GM12872 (cell line): ENCODE measurements around the gene NSUN2.

Source experiments
- TF ChIP-seq, protein P1 (sequence below): IDR thresholded peaks from 3 replicates; pipeline ENCODE4 v1.5.1; 2011; ENCODE audit warnings: low read depth, mild to moderate bottlenecking, low read length, moderate library complexity; ENCODE audit not compliant: insufficient read depth

NSUN2 gene

DNA sequence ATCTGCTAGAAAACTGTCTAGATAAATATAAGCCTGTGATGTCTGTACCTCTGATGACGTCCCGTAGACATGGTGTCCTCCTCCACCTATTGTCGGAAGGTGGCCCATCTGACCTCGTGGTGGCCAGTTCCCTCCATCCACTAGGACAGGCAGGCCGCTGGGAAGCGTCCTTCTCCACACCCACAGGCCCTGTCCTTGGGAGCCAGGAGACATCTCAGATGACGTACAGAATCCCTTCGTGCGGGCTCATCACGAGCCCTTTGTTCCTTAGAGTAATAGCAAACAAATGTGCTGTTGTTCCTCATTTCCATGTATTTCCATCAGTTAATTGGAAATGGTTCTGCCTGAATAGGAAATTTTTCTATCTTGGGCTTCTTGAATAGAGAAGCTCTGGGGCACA is 42.0 kb upstream of the NSUN2 start:
- TF ChIP-seq, protein P1, sequence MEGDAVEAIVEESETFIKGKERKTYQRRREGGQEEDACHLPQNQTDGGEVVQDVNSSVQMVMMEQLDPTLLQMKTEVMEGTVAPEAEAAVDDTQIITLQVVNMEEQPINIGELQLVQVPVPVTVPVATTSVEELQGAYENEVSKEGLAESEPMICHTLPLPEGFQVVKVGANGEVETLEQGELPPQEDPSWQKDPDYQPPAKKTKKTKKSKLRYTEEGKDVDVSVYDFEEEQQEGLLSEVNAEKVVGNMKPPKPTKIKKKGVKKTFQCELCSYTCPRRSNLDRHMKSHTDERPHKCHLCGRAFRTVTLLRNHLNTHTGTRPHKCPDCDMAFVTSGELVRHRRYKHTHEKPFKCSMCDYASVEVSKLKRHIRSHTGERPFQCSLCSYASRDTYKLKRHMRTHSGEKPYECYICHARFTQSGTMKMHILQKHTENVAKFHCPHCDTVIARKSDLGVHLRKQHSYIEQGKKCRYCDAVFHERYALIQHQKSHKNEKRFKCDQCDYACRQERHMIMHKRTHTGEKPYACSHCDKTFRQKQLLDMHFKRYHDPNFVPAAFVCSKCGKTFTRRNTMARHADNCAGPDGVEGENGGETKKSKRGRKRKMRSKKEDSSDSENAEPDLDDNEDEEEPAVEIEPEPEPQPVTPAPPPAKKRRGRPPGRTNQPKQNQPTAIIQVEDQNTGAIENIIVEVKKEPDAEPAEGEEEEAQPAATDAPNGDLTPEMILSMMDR, result no peak

DNA sequence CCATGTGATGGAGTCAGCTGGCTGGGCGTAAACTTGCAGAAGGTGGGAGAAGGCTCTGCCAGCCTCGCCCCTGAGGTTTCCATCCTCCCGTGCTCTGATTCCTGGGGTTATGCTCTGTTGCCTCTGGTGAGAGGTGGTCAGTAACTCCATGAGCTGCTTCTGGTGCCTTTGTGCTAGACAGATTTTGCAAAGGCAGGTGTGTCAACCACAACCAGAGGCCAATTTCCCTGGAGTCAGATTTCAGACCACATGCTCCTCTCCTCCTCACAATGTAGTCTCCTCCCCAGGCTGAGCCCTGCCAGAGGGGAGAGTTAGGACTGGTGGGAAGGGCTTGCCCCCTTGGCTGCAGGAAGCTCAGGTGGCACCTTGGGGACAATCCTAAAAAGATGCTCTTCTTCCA is 41.6 kb upstream of the NSUN2 start:
- TF ChIP-seq, protein P1, result no peak

DNA sequence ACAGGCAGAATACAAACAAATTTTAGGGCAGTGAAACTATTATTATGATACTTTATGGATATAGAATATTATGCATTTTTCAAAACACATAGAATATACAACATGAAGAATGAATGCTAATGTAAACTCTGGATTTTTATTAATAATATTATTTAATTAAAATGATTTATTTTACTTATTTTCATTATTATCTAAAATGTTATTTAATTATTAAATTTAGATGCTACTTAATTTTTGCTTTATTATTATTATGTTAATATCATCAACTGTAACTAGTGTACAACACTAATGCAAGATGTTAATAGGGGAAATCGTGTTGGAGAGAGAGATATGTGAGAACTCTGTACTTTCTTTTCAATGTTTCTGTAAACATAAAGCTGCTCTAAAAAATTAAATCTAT is 41.1 kb upstream of the NSUN2 start:
- TF ChIP-seq, protein P1, result no peak

DNA sequence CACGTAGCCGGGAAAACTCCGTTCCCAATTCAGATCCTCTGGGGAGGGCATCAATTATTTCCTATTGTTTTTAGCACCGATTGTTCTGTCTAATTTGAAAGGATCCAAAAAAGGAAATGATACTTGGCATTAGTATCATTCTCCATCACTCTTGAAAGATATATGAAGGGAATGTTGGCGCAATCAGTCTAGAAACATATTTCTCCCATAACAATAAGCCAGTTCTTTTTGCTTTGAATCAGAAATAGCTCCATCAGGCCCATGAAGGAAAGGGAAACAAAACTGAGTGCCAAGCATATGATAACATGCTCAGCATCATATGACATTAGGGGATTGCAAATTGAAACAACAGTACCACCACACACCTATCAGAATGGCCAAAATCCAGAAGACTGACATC is 40.2 kb upstream of the NSUN2 start:
- TF ChIP-seq, protein P1, result no peak

DNA sequence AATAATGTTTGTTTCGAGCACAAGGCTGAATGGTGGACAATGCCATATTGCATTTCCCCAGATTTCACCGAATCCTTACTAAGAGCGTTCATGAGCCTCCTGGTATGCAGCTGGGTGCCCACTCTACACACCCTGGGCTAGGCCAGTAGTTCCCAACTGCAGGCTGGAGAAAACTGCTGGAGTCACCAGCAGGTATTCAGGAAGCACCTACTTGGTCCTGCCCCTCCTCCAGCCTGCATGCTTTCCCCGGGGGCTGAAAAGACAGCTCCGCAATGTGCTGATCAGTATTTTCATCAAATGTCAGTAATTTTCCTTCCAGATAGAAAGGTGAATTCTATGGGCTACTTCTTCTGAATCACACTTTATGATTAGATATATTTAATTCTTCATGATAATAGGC is 34.8 kb upstream of the NSUN2 start:
- TF ChIP-seq, protein P1, result no peak

DNA sequence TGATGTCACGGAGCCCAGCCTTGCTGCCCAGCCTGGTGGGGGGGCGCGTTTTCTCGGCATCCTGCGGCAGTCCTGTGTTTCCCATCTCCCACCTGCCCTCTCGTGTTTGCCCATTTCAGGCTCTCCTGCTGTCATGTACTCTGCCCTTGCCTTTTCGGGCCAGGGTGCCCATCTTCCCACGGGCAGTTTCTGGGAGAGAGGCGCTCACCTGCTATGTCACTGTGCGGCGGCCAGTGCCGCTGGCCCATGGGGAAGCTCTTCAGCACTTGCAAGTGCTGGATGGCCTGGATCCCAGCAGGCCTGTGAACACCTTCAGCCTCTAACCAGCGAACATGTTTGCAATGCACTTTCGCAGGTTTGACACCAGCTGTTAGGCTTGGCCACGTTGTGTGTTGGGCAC is 33.9 kb upstream of the NSUN2 start:
- TF ChIP-seq, protein P1, result no peak

DNA sequence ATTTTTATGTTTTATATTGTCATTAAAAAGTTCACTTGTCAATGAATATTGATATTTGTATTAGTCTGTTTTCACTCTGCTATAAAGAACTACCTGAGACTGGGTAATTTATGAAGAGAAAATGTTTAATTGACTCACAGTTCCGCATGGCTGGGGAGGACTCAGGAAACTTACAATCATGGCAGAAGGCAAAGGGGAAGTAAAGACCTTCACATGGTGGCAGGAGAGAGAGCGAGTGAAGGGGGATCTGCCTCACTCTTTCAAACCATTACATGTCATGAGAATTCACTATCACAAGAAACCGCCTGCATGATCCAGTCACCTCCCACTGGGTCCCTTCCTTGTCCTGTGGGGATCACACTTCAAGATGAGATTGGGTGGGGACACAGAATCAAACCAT is 27.8 kb upstream of the NSUN2 start:
- TF ChIP-seq, protein P1, result no peak
